HepG2 (cell line): ENCODE results near the gene ODC1. TPM values are rescaled to one million over a fixed set of nuclear protein-coding genes. Genes with fewer than 3 reads are reported as not detected.

Experiments used
- BORCS8-MEF2B ChIP-seq: sonication (generic); formaldehyde crosslinking; IDR thresholded peaks from 2 replicates; pipeline ENCODE4 v1.8.0; 2022; ENCODE audit warnings: mild to moderate bottlenecking, missing genetic modification reagents
- FOXA1 ChIP-seq, 2 experiments: fragments of 450-650 bp in 1 of 2; sonication (generic) in 1 of 2; formaldehyde crosslinking in 1 of 2; IDR thresholded peaks; 2 replicates each; pipeline versions ENCODE4 v1.4.0 to v1.6.1; 2016 to 2020; ENCODE audit warnings: missing genetic modification reagents in 1 of 2
- HINFP ChIP-seq: sonication (generic); formaldehyde crosslinking; IDR thresholded peaks from 2 replicates; pipeline ENCODE4 v1.4.0; 2020; ENCODE audit warnings: low read depth, mild to moderate bottlenecking, missing genetic modification reagents
- MAX ChIP-seq: IDR thresholded peaks from 2 replicates; pipeline ENCODE4 v1.6.1; 2012; ENCODE audit warnings: inconsistent platforms
- MTERF4 ChIP-seq: sonication (generic); formaldehyde crosslinking; IDR thresholded peaks from 2 replicates; pipeline ENCODE4 v1.8.0; 2023; ENCODE audit warnings: mild to moderate bottlenecking, missing genetic modification reagents
- NR1H2 ChIP-seq: sonication (generic); formaldehyde crosslinking; IDR thresholded peaks from 2 replicates; pipeline ENCODE4 v1.8.1; 2022; ENCODE audit warnings: low read depth, missing genetic modification reagents, borderline replicate concordance
- PAX8 ChIP-seq: sonication (generic); formaldehyde crosslinking; IDR thresholded peaks from 2 replicates; pipeline ENCODE4 v1.8.0; 2022; ENCODE audit warnings: mild to moderate bottlenecking, missing genetic modification reagents, borderline replicate concordance
- PAXIP1 ChIP-seq: sonication (generic); formaldehyde crosslinking; conservative IDR thresholded peaks from 2 replicates; pipeline ENCODE4 v1.4.0; 2020; ENCODE audit warnings: mild to moderate bottlenecking, missing genetic modification reagents, moderate library complexity
- PLRG1 ChIP-seq: fragments of 450-650 bp; conservative IDR thresholded peaks from 2 replicates; pipeline ENCODE4 v1.6.1; 2016
- RNF2 ChIP-seq: fragments of 450-650 bp; conservative IDR thresholded peaks from 2 replicates; pipeline ENCODE4 v1.6.1; 2016; ENCODE audit warnings: low read depth
- SETDB1 ChIP-seq: sonication (generic); formaldehyde crosslinking; IDR thresholded peaks from 2 replicates; pipeline ENCODE4 v1.5.1; 2020; ENCODE audit warnings: missing genetic modification reagents, mild to moderate bottlenecking, borderline replicate concordance
- SOX5 ChIP-seq: IDR thresholded peaks from 2 replicates; pipeline ENCODE4 v1.6.1; 2016; ENCODE audit warnings: borderline replicate concordance
- STAG1 ChIP-seq: sonication (generic); formaldehyde crosslinking; IDR thresholded peaks from 2 replicates; pipeline ENCODE4 v1.4.0; 2020; ENCODE audit warnings: missing genetic modification reagents
- TAF1 ChIP-seq: sonication (generic); formaldehyde crosslinking; IDR thresholded peaks from 2 replicates; pipeline ENCODE4 v1.4.0; 2020; ENCODE audit warnings: missing genetic modification reagents
- TGIF2 ChIP-seq: IDR thresholded peaks from 2 replicates; pipeline ENCODE4 v1.6.1; 2016; ENCODE audit warnings: control low read depth, missing compliant biosample characterization
- ZBTB20 ChIP-seq: sonication (generic); formaldehyde crosslinking; IDR thresholded peaks from 2 replicates; pipeline ENCODE4 v1.8.1; 2023; ENCODE audit warnings: missing genetic modification reagents, low read depth, mild to moderate bottlenecking, borderline replicate concordance
- ZIK1 ChIP-seq: sonication (generic); formaldehyde crosslinking; IDR thresholded peaks from 2 replicates; pipeline ENCODE4 v1.5.0; 2020; ENCODE audit warnings: mild to moderate bottlenecking, low read depth, missing genetic modification reagents, borderline replicate concordance
- ZNF224 ChIP-seq: sonication (generic); formaldehyde crosslinking; IDR thresholded peaks from 2 replicates; pipeline ENCODE4 v1.5.0; 2020; ENCODE audit warnings: mild to moderate bottlenecking, missing genetic modification reagents
- ZNF264 ChIP-seq: sonication (generic); formaldehyde crosslinking; IDR thresholded peaks from 2 replicates; pipeline ENCODE4 v1.4.0; 2020; ENCODE audit warnings: missing genetic modification reagents
- ZNF274 ChIP-seq: sonication (generic); formaldehyde crosslinking; IDR thresholded peaks from 2 replicates; pipeline ENCODE4 v1.5.1; 2020; ENCODE audit warnings: mild to moderate bottlenecking, missing genetic modification reagents
- ZNF549 ChIP-seq: sonication (generic); formaldehyde crosslinking; IDR thresholded peaks from 2 replicates; pipeline ENCODE4 v1.5.0; 2020; ENCODE audit warnings: missing genetic modification reagents
- ZNF724P ChIP-seq: sonication (generic); formaldehyde crosslinking; IDR thresholded peaks from 2 replicates; pipeline ENCODE4 v1.8.0; 2022; ENCODE audit warnings: missing genetic modification reagents, borderline replicate concordance
- ZNF800 ChIP-seq: sonication (generic); formaldehyde crosslinking; IDR thresholded peaks from 2 replicates; pipeline ENCODE4 v1.4.0; 2020; ENCODE audit warnings: missing genetic modification reagents
- polyA plus RNA-seq, 8 experiments: library from polyadenylated mRNA; depleted of rRNA in 3 of 8; stranded (reverse) in 7 of 8; unstranded in 1 of 8; fragments of >200 nt; fragmentation: Illumina TruSeq in 4 of 8; extraction: Trizol in 4 of 8; gene quantifications; 2 replicates each; pipeline versions ENCODE4 v1.2.1 to v1.2.3, GENCODE V29; 2011 to 2016; ENCODE audit warnings: low read depth in 4 of 8, missing spikeins in 1 of 8, mixed read lengths in 1 of 8; ENCODE audit not compliant: insufficient read depth in 1 of 8
- total RNA-seq, 5 experiments: library from RNA; depleted of rRNA; stranded (reverse); fragments of >200 nt; fragmentation: Illumina TruSeq; extraction: Trizol; gene quantifications; 2 replicates each; pipeline ENCODE4 v1.2.3, GENCODE V29; 2016; ENCODE audit warnings: low read depth in 1 of 5

ODC1 gene
- total and polyA plus RNA-seq, 2 of the 13 experiments (the other 11 are each of a cell fraction or from before 2014, with no cell fraction given) = 142 to 371 TPM

- TF ChIP-seq PAXIP1 = no peak
- TF ChIP-seq PAX8 (CRISPR knock-in tag) = no peak
- TF ChIP-seq TAF1 (CRISPR knock-in tag) = no peak
- no peak for TF ChIP-seq PLRG1
- TF ChIP-seq BORCS8-MEF2B (CRISPR knock-in tag) = no peak
- no peak for TF ChIP-seq FOXA1 (IDR thresholded peaks at IDR 0.05)
- no peak for TF ChIP-seq FOXA1 (CRISPR knock-in tag; IDR thresholded peaks at IDR 0.05)
- TF ChIP-seq TGIF2 (CRISPR knock-in tag) = no peak
- TF ChIP-seq ZNF724P (CRISPR knock-in tag) = 0 out of 2 replicates have a peak, but pooled peaks have one; percentile 61
- no peak for TF ChIP-seq NR1H2 (CRISPR knock-in tag)
- no peak for TF ChIP-seq ZNF800 (CRISPR knock-in tag)
- peak; percentile 6; the same call in 1 of the 2 replicates for TF ChIP-seq ZBTB20
- 0 out of 2 replicates have a peak, but pooled peaks have one; percentile 1 for TF ChIP-seq SOX5
- TF ChIP-seq HINFP (CRISPR knock-in tag) = no peak
- TF ChIP-seq ZNF224 (CRISPR knock-in tag) = no peak
- no peak for TF ChIP-seq STAG1 (CRISPR knock-in tag)
- no peak for TF ChIP-seq ZNF264
- TF ChIP-seq ZIK1 = no peak
- no peak for TF ChIP-seq RNF2
- no peak for TF ChIP-seq MTERF4 (CRISPR knock-in tag)
- TF ChIP-seq ZNF549 (CRISPR knock-in tag) = no peak
- TF ChIP-seq MAX = no peak
- TF ChIP-seq SETDB1 (CRISPR knock-in tag) = no peak
- TF ChIP-seq ZNF274 (CRISPR knock-in tag) = no peak
These were observed 33.6 kb upstream of the ODC1 start (continued) for GRCh38 chr2:10481666-10482157.
